Measurements from ENCODE around the gene KDM1B. TPM values are rescaled to one million over a fixed set of nuclear protein-coding genes. Genes with fewer than 3 reads are reported as not detected.
"Not testable (repeated sequence)": the region's sequence is repeated elsewhere in the genome, so short reads cannot be mapped to it uniquely, and the experiment has no call there.

KDM1B gene
- total and polyA plus RNA-seq, 2 donors from 2014 or later, result 3.9 to 20.5 TPM

DNA sequence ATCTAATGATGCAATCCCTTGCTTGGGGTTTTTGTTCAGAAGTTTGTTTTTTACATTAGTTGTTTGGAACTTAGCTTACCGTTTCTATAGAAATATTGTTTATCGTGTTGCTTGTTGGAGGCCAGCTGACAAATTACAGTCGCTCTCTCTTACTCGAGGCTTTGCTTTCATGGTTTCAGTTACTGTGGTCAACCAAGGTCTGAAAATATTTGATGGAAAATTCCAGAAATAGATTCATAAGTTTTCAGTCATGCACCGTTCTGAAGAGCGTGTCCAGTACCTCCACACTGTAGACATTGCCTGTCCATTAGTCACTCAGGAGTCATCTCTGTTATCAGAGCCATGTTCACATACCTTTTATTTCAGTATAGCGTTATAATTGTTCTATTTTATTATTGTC lies 61.2 kb downstream of the KDM1B start:
- H3K4me3 ChIP-seq (ENCODE audit: low read length in 3 of 3), result no peak overlapping the region
- intact Hi-C loops (cut with DNase I), result no loop called here
- no peak overlapping the region for H3K27ac ChIP-seq (ENCODE audit: low read depth in 2 of 2, low read length in 2 of 2)
- H3K9me3 ChIP-seq (ENCODE audit: control insufficient read depth in 2 of 3, insufficient read depth in 1 of 3, low read length in 3 of 3), result no peaks in the 10 kb centered on the region
- H3K27me3 ChIP-seq (ENCODE audit: control insufficient read depth, insufficient read depth, low read length), result no peaks in the 10 kb centered on the region
- DNase-seq (no peak), FAIRE-seq (no peak)
- H3K36me3 ChIP-seq (ENCODE audit: control insufficient read depth in 2 of 3, insufficient read depth in 3 of 3, low read length in 3 of 3), result peaks cover 0 to 26% (median 6%) of the 10 kb centered on the region in 3 donors
- H3K9ac ChIP-seq (ENCODE audit: low read length in 3 of 3), result no peak overlapping the region
- H3K4me1 ChIP-seq (ENCODE audit: control insufficient read depth in 2 of 3, insufficient read depth in 2 of 3, low read depth in 1 of 3, low read length in 3 of 3), result no peaks in the 10 kb centered on the region
- TF ChIP-seq, protein P1, sequence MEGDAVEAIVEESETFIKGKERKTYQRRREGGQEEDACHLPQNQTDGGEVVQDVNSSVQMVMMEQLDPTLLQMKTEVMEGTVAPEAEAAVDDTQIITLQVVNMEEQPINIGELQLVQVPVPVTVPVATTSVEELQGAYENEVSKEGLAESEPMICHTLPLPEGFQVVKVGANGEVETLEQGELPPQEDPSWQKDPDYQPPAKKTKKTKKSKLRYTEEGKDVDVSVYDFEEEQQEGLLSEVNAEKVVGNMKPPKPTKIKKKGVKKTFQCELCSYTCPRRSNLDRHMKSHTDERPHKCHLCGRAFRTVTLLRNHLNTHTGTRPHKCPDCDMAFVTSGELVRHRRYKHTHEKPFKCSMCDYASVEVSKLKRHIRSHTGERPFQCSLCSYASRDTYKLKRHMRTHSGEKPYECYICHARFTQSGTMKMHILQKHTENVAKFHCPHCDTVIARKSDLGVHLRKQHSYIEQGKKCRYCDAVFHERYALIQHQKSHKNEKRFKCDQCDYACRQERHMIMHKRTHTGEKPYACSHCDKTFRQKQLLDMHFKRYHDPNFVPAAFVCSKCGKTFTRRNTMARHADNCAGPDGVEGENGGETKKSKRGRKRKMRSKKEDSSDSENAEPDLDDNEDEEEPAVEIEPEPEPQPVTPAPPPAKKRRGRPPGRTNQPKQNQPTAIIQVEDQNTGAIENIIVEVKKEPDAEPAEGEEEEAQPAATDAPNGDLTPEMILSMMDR (IDR thresholded peaks at IDR 0.05; ENCODE audit: borderline replicate concordance, extremely low read depth, insufficient read depth), result no peak

DNA sequence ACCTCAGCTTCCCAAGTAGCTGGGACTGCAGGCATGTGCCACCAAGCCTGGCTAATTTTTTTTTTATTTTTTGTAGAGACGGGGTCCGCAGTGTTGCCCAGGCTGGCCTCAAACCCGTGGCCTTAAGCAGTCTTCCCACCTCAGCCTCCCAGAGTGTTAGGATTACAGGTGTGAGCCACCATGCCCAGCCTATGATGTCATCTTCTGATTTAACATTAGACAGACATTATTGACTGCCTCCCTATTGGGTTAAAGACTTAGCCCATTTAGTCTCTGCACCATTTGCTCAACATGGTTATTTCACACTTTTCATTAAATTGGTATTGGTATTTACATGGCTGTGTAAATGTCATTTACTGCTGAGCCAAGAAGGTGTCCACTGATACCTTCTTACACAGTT lies 63.0 kb downstream of the KDM1B start:
- DNase-seq (no peak), FAIRE-seq (no peak)
- TF ChIP-seq, protein P1 (IDR thresholded peaks at IDR 0.05; ENCODE audit: borderline replicate concordance, extremely low read depth, insufficient read depth), result no peak
- no peaks in the 10 kb centered on the region for H3K9me3 ChIP-seq (ENCODE audit: control insufficient read depth in 2 of 3, insufficient read depth in 1 of 3, low read length in 3 of 3)
- intact Hi-C loops (cut with DNase I), result no loop called here
- H3K27me3 ChIP-seq (ENCODE audit: control insufficient read depth, insufficient read depth, low read length), result no peaks in the 10 kb centered on the region
- H3K4me3 ChIP-seq (ENCODE audit: low read length in 3 of 3), result no peak overlapping the region
- no peak overlapping the region for H3K9ac ChIP-seq (ENCODE audit: low read length in 3 of 3)
- H3K4me1 ChIP-seq (ENCODE audit: control insufficient read depth in 2 of 3, insufficient read depth in 2 of 3, low read depth in 1 of 3, low read length in 3 of 3), result no peaks in the 10 kb centered on the region
- peaks cover 5 to 18% (median 6%) of the 10 kb centered on the region in 3 donors for H3K36me3 ChIP-seq (ENCODE audit: control insufficient read depth in 2 of 3, insufficient read depth in 3 of 3, low read length in 3 of 3)
- H3K27ac ChIP-seq (ENCODE audit: low read depth in 2 of 2, low read length in 2 of 2), result no peak overlapping the region

DNA sequence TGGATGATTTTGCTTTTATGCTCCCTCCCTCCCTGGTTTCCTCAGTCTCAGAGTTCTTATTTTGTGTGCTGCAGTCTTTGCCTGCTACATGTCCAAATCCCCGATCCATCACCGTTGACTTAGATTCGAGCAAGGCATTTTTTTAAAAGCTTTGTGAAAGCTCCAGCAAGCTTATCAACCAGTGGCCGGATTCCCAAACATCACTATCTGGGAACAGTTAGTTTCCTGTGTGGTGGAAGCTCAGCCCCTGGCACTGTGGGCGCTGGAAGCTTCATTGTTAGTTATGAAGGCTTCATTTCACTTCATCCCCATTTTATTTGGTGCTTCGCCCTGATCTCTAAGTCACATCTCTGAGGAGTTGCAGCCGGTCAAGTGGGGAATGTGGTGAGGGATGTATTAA lies 64.4 kb downstream of the KDM1B start:
- no peaks in the 10 kb centered on the region for H3K4me1 ChIP-seq (ENCODE audit: control insufficient read depth in 2 of 3, insufficient read depth in 2 of 3, low read depth in 1 of 3, low read length in 3 of 3)
- H3K27ac ChIP-seq (ENCODE audit: low read depth in 2 of 2, low read length in 2 of 2), result no peak overlapping the region
- H3K36me3 ChIP-seq (ENCODE audit: control insufficient read depth in 2 of 3, insufficient read depth in 3 of 3, low read length in 3 of 3), result peaks cover 5 to 20% (median 6%) of the 10 kb centered on the region in 3 donors
- TF ChIP-seq, protein P1 (IDR thresholded peaks at IDR 0.05; ENCODE audit: borderline replicate concordance, extremely low read depth, insufficient read depth), result no peak
- no peak for FAIRE-seq
- H3K9me3 ChIP-seq (ENCODE audit: control insufficient read depth in 2 of 3, insufficient read depth in 1 of 3, low read length in 3 of 3), result no peaks in the 10 kb centered on the region
- DNase-seq, result no peak
- no peak overlapping the region for H3K9ac ChIP-seq (ENCODE audit: low read length in 3 of 3)
- H3K27me3 ChIP-seq (ENCODE audit: control insufficient read depth, insufficient read depth, low read length), result no peaks in the 10 kb centered on the region
- H3K4me3 ChIP-seq (ENCODE audit: low read length in 3 of 3), result no peak overlapping the region
- intact Hi-C loops (cut with DNase I), result no loop called here

DNA sequence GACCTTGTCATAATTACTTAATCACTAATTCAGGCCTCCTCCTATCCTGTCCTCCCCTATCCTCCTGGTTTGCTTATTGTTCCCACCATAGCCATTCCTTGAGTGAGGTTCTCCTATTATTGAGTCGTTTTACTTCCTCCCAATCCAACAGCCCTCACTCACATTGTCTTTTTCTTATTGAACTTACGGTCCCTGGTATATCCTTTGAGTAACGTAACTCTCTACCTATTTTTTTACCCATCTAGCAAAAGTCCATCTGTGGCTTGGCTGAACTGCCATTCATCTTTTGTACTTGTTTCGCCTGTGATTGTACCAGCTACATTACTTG lies 66.0 kb downstream of the KDM1B start:
- Histone ChIP-seq H3K27ac (ENCODE audit: low read depth in 2 of 2, low read length in 2 of 2) (no peak overlapping the region), H3K4me1 (ENCODE audit: control insufficient read depth in 2 of 3, insufficient read depth in 2 of 3, low read depth in 1 of 3, low read length in 3 of 3) (no peaks in the 10 kb centered on the region), H3K9ac (ENCODE audit: low read length in 3 of 3) (no peak overlapping the region), H3K27me3 (ENCODE audit: control insufficient read depth, insufficient read depth, low read length) (no peaks in the 10 kb centered on the region), H3K36me3 (ENCODE audit: control insufficient read depth in 2 of 3, insufficient read depth in 3 of 3, low read length in 3 of 3) (peaks cover 5 to 28% (median 7%) of the 10 kb centered on the region in 3 donors), H3K4me3 (ENCODE audit: low read length in 3 of 3) (no peak overlapping the region), H3K9me3 (ENCODE audit: control insufficient read depth in 2 of 3, insufficient read depth in 1 of 3, low read length in 3 of 3) (no peaks in the 10 kb centered on the region)
- TF ChIP-seq, protein P1 (IDR thresholded peaks at IDR 0.05; ENCODE audit: borderline replicate concordance, extremely low read depth, insufficient read depth), result no peak
- intact Hi-C loops (cut with DNase I), result no loop called here
- no peak for DNase-seq
- FAIRE-seq, result no peak

DNA sequence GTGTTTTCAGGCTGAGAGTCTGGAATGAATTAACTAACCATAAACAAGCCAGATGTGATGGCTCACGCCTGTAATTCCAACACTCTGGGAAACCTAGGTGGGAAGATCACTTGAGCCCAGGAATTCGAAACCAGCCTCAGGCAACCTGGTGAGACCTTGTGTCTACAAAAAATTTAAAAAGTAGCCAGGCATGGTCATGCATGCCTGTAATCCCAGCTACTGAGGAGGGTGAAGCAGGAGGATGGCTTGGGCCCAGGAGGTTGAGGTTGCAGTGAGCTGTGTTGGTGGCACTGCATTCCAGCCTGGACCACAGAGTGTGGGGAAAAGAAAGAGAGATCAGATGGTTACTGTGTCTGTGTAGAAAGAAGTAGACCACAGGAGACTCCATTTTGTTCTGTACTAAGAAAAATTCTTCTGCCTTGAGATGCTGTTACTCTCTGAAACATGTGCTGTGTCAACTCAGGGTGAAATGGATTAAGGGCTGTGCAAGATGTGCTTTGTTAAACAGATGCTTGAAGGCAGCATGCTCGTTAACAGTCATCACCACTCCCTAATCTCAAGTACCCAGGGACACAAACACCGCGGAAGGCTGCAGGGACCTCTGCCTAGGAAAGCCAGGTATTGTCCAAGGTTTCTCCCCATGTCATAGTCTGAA lies 71.4 kb downstream of the KDM1B start:
- H3K4me1 ChIP-seq (ENCODE audit: control insufficient read depth in 2 of 3, insufficient read depth in 2 of 3, low read depth in 1 of 3, low read length in 3 of 3); intact Hi-C loops (cut with DNase I); H3K9me3 ChIP-seq (ENCODE audit: control insufficient read depth in 2 of 3, insufficient read depth in 1 of 3, low read length in 3 of 3); H3K4me3 ChIP-seq (ENCODE audit: low read length in 3 of 3); H3K27me3 ChIP-seq (ENCODE audit: control insufficient read depth, insufficient read depth, low read length); H3K27ac ChIP-seq (ENCODE audit: low read depth in 2 of 2, low read length in 2 of 2); FAIRE-seq; H3K9ac ChIP-seq (ENCODE audit: low read length in 3 of 3): not testable (repeated sequence)
- DNase-seq, result peak in 1 of 5 donors; percentile 6
- peaks cover 2 to 31% (median 4%) of the 10 kb centered on the region in 3 donors for H3K36me3 ChIP-seq (ENCODE audit: control insufficient read depth in 2 of 3, insufficient read depth in 3 of 3, low read length in 3 of 3)

Data from kidney (tissue), 14 donors.